GM03348 (cell line): ENCODE measurements around the gene AMN.

Experiments
- DNase-seq: peaks from one replicate; pipeline ENCODE4 v3.0.0; 2012; ENCODE audit warnings: low spot score

Gene AMN

DNA sequence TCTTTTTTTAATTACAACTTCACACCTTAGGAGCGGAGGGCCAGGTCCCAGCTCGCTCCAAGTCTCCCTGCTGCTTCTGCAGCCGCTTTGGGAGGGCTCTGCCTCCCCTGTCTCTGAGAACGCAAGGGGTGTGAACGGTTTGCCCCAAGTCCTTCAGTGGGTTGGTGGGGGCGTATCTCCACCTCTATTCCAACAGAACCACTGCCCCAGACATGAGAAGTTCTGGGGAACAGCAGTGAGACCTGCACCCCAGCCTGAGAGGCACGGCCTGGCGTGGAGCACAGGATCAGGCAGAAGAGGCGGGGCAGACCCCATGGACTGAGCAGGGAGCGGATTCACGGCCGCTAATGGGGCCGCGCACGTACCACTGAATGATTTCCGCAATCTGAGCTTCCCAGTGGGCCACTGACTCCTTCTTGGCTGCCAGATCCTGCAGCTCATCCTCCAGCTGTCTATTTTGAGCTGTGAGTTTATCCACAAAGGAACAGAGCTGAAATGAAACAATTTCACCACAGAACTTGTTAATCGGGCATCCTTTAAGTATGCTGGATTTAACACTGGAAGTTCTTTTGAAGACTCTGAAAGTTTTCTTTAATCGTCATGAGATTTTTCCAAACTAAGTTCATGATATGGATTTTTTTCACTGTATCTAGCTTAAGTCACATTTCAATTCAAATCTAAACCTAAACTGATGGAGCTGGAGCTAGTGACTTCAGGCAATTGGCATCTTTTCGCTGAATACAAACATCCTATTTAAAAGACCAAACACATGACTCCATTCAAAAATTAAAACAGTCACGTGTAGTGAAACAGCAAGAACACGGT is 44.4 kb downstream of the AMN start:
- no peak for DNase-seq

DNA sequence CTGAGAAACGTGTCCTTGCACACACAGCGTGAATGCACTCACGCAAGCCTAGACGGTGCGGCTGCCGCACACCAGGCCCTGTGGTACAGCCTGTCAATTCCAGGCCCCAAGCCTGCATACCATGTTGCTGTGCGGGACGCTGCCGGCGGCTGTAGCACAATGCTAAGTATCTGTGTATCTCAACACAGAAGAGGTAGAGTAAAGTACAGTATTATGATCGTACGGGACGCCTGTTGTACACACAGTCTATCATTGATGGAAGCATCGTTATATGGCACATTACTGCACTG is 45.0 kb downstream of the AMN start:
- DNase-seq: no peak

DNA sequence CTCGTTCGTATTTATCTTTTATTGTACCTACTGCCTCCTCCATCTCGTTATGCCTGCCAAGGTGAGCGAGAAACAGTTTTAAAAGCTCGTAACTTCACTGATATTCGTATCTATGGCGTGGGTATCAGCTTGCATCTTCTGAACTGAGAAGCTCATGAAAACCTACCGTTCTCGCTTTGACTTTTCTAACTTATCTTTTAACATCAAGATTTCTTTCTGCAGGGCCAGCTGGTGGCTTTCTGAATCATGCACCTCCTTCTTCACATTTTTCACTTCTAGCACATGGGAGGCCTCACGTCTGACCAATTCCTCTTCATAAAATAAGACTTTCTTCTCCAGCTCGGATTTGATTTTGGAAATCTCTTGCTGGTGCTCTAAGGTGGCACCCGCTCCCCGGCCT is 45.8 kb downstream of the AMN start:
- no peak for DNase-seq

DNA sequence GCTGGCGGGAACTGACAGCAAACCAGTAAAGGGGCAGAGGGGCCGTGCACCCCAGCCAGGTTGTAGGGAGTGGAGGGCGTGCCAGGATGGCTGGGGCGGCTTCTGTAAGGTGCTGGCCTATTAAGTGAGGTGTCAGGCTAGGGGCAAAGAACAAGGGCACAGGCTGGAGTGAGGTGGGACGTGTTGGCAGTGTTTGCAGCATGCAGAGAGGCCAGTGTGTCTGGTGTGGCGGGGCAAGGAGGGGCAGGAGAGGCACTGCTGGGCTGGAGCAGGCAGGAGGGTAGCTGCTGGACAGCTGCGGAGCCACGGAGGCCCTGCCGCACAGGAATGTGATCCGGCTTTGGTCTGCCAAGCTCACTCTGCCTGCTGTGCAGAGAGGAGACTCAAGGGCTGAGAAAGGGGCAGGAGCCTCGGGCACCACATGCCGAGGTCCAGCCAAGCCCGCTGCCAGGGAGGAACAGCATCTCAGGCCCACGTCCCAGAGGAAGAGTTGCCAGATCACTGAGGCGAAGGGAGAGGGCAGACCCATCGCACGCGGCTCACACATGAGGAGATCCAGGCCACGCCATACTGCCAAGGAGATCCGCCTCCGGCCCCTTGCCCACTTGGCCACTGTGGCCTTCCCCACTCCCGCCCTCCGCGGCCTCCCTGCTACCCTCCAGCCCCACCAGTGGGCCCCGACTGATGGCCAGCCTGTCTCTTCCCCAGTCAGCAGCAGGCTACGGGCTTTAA is 46.8 kb downstream of the AMN start:
- no peak for DNase-seq

DNA sequence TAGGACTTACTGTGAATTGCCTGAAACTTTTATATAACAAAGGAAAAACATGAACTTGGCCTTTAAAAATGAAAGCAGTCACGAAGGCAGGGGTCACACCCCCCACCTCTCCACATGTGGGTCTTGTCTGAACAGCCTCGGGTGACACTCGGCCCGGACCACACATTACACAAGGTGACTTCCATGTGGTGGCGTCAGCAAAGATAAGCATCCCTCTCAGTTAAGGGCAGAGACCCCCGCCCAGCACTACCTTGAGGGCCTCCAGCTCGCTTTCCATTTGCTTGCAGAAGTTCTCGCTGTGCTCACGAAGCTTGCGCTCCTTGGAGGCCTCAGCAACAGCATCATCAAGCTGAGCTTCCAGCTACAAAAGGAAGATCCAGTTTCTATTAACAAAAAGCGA is 47.4 kb downstream of the AMN start:
- DNase-seq: no peak

DNA sequence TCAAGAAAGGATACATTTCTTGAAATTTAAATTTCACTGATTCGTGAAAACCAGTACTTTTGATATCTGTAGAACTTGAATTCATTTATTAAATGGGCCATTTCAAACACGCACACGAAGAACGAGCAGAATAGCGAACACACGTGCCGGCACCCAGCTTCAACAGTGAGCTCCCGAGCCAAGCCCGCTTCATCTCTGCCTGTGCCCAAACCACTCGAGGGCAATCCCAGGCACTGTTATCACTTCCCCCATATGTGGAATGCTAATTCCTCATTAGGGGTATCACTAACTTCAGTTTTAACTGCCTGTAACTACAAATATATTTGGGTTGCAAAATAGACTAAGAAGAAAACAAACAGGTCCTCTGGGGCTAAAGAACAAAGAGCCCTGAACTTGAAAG is 48.0 kb downstream of the AMN start:
- DNase-seq: no peak

DNA sequence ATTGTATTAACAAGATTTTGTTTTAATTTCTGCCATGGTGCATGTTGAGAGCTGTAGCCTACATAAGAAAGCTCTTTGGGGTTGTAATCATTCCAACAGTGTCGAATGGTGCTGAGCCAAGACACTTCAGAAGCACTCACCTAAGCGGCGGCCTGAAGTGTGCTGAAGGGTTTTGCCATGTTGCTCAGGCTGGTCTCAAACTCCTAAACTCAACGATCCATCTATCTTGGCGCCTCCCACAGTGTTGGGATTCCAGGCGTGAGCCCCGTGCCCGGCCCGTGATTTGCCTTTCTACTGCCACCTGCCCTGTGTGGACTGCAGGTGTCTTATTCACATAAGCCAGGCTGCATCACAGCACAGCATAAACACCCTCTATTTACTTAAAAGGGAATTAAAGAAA is 48.9 kb downstream of the AMN start:
- no peak for DNase-seq

DNA sequence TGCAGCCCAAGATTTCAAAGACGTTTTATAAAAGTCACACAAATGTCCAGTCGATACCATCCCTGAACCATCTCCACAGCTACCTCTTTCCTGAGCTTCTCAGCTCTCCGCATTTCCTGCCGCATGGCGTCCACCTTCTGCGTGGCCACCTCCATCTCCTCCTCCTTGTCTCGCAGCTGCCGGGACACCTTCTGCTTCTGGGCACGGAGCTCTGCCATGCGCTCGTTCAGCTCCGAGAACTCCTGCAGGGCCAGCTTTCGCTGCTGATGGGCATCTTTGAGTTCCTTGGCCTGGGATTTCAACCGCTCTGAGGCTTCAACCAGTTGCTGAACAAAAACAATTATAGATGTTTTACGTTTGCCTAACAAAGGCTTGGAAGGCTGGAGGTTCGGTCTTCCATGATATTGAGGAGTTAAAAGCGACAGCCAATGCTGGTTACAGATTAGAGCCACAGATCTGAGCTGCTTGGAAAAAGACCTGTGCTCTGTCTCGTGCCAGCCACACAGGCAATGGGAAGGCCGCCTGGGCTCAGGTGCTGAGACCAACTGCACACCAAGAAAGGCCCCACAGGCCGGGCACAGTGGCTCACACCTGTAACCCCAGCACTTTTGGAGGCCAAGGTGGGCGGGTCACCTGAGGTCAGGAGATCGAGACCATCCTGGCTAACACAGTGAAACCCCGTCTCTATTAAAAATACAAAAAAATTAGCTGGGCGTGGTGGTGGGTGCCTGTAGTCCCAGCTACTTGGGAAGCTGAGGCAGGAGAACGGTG is 49.6 kb downstream of the AMN start:
- DNase-seq: no peak

DNA sequence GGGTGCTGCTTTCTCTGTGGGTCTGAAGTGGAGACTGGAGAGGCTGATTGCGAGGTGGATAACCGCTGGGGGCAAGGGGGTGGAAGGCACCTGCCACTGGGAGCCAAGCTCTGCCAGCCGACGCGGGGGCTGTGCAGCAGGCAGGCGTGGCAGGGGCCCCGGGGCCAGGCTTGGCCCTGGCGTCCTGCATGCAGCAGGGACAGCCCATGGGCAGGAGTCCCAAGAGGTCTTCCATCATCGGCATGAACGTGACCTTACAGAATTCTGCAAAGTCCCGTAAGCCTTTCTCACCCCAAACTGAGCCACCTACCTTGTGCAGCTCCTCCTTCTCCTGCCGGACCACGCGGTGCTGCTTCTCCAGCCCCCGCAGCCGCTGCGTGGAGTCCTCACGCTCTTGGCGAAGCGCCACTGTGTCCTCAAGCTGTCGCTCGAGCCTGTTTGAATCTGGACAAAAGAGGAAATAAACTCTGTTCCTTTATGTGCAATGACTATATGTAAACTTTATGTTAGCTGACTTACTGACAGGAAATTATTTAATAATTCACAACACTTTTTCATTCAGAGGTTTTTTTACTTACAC is 51.3 kb downstream of the AMN start:
- DNase-seq: no peak

DNA sequence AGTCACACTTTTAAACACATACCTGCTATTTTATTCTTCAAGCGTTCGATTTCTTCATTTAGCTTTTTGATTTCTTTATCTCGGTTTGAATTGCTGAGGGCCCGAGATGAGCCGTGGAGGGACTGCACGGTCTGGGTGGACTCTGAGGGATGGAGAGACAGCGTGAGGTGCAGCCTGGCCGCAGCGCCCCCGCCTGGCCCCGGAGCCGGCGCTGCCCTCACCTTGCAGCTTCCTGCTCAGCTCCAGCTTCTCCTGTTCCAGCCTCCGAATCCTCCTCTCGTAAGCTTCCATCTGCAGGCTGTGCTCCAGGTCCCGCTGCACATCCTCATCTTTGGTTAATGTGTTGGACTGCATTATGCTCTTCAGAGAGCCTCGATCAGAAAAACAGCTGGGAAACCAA is 53.2 kb downstream of the AMN start:
- no peak for DNase-seq

DNA sequence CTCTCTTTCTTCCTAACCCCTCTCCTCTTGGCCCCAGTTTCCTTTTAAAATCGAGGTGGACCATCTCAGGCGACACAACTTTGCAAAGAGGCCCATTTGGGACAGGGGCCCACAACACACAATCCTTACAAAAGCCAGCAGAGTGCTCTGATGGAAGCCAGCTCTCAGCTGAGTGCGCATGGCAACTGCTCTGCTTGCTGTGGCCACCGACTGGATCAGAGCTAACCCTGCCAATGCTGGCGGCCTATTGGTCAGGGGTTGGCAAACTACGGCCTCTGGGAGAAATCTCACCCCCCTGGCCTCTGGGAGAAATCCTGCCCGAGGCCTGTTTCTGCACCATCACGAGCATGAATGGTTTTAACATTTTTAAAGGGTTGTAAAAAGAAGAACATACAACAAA is 55.0 kb downstream of the AMN start:
- DNase-seq: no peak

DNA sequence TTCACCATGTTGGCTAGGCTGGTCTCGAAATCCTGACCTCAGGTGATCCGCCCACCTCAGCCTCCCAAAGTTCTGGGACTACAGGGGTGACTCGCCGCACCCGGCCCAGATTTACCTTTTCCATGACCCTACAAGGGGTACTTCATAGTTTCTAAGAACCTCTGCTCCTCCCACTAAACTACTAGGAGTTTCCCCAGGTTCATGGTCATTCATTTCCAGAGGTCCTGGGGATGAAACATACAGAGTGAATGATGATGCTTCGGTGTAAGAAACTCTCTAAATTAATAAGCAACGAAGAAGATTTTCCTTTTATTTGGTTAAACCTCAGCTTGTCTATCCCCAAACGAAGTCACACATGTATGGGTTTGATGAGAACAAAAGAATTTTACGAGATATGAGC is 56.9 kb downstream of the AMN start:
- DNase-seq: no peak

DNA sequence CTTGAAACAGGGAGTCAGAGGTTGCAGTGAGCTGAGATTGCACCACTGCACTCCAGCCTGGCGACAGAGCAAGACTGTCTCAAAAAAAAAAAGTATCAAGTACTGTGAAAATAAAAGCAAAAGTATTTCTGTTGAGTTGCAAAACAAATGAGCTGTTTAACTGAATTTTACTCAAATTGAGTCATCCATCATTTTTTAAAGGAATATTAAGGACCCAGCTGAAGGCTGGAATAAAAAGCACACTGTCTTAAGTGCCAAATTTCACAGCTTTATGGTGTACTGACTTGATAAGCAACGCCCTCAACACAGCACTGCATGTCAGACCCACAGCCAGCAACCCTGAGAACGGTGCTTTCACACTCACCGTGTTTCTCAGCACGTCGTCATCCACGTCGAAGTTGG is 57.9 kb downstream of the AMN start:
- no peak for DNase-seq
